GM18499 (cell line): Measurements from ENCODE around the gene LST1.
A peak's percentile ranks its signal among the peaks of the same experiment; 100 is the strongest.
"Not testable (repeated sequence)": the region's sequence is repeated elsewhere in the genome, so short reads cannot be mapped to it uniquely, and the experiment has no call there.

Experiments used
- ATAC-seq: cut with Tn5 transposase; IDR thresholded peaks from one replicate; pipeline ENCODE4 v1.9.1; 2021; ENCODE audit warnings: moderate number of reproducible peaks; ENCODE audit not compliant: insufficient read depth, unreplicated experiment

The LST1 gene

DNA sequence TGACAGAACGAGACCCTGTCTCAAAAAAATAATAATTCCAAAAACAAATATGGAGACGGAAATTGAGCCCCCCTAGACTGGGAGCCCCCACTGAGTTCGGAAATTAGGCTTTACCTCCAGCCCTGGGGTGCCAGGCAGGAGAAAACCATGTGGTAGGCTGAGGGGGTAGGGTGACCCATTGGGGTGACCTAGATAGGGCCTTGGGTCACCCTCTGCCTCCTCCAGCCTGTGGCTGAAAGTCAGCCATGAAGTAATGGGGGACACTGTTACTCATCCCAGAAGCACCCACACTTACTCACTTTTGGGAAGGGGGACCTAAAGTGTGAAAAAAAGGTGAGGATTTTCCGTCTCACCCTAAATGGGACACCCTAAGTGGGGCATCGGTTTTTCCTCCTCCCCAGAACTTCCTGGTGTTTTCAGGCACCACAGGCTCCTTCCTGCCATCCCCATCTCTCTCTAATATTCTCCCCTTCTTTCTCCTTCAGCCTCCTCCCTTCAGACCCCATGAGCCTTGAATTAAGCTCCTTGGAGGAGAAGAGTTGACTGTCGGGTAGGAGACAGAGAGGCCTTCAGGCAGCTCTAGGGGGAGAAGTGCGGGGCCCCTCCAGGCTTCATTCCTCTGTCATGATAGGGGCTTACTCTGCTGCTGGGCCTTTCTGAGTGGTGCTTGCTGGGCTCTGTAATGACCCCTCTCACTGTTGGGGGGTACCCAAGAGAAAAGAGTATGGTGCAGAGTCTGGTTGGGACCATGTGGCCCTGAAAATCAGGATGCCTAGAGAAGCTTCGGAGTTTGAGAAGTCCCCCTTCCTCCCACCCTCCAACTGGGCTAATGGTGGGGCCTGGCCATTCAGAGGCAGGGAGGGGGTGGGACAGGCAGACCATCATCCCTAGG is 6.3 kb upstream of the LST1 start:
- no peak for ATAC-seq

GRCh38 chr6:31580438-31580740 is 5.7 kb upstream of the LST1 start:
- no peak for ATAC-seq

DNA sequence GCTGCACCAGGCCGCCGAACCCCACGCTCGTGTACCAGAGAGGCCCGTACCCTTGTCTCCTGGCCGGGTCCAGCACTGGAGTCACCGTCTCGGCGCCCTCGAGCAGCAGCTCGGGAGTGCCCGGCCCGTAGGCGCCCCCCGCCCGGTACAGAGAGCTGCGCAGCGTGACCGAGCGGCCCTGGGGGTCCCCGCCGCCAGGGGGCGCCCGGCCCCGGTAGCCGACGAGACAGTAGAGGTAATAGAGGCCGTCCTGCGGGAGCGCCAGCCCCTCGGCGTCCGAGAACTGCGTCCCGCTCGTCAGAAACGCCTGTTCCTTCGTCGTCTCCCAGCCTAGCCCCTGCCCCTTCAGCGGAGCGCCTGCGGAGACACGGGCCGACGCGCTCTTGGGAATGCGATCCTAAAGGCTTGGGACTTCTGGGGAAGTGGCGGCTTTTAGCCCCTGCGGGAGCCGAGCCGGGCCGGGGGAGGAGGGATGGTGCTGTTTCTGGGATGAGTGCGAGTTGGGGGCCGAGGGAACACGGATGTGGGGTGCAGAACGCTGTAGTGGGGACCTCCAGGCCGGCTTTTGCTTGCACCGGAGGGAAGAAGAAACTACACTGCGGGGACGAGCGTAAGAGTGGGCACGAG is 5.2 kb upstream of the LST1 start:
- ATAC-seq, result peak; percentile 39

GRCh38 chr6:31581434-31582229 is 4.4 kb upstream of the LST1 start:
- ATAC-seq, result no peak

DNA sequence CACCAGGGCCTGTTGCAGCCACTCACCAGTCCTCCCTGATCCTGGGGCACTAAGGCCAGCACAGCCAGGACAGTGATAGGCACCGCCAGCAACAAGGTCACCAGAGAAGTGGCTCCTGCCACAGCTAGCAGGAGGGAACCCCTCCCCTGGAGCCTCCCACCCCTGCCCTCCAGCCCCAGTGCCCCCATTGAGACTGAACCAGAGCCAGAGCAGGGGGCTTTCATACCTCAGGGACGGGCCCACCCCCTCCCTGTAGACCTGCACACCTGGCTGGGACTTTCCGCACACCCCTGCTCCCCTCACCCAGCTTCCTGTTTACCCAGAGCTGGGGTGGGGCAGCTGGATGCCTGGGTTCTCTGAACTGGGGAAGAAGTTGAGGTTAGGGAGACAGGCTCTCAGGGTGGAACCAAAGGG is 3.8 kb upstream of the LST1 start, which contains the start of gene LTB:
Gene LTB (minus strand): TSS at position 195 of the 414 bp plus-strand sequence. CDS start 7 bp downstream, at position 188.
- no peak for ATAC-seq

- ATAC-seq, result no peak
These were observed 586 bp upstream of the LST1 start for GRCh38 chr6:31585491-31585890.

DNA sequence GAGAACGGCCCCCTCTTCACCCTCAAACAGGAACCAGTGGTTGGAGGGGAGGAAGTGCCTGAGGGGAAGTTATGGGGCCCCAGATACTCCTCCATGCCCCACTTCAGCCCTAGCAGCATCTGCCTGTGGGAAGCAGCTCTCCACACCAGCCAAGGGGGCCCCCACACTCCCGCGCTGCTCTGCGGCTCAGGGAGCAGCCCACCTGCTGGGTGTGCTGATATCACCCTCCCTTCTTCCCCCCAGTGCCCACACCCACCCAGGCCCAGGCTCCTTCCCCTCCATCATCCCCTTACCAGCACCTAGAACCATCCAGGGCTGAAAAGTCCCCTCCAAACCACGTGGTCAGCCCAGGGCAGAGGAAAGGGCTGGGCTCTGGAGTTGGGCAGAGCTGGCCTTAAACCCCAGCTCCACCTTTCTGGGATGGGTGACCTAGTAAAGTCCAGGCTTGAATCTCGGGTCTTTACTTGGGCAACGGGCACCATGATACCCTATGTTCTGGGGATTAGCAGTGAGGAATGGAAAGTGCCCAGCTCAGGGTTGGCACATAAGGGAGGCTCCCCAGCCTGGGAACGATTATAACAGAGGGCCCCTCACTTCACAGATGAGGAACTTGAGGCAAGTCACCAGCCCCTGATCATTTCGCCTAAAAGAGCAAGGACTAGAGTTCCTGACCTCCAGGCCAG is 663 bp downstream of the LST1 start:
- no peak for ATAC-seq

- no peak for ATAC-seq
These were observed 2.0 kb downstream of the LST1 start for GRCh38 chr6:31587791-31588777.

- ATAC-seq, result no peak
These were observed 3.0 kb downstream of the LST1 start for GRCh38 chr6:31588871-31589650.

DNA sequence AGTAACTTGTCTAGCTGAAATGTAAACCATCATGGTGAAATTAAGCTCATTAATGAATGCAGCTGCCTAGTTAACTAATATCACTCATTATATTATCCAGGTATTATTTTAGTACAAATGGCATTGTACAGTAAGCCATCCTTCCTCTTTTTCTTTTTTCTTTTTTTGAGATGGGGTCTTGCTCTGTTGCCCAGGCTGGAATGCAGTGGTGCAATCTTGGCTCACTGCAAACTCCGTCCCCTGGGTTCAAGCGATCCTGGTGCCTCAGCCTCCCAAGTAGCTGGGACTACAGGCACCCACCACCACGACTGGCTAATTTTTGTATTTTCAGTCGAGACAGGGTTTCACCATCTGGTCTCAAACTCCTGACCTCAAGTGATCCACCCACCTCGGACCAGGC is 4.6 kb downstream of the LST1 start:
- ATAC-seq, result not testable (repeated sequence)

DNA sequence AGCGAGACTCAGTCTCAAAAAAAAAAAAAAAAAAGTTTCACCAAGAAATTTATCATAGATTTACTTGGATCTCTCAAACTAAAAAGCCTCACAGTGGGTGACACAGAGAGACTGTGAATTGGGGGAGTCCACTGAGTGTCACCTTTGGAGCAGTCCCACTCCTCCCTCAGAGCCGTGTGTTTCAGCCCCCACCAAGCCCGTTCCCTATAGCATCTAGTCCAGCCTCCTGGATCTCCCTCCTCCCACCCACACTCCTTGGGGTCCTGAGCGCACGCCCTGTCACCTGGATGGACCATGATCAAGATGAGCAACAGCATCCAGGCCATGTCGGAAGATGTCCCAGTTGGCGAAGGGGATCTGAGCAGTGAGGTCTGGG is 6.3 kb downstream of the LST1 start:
- no peak for ATAC-seq

GRCh38 chr6:31597006-31597405 is 10.9 kb downstream of the LST1 start:
- ATAC-seq, result no peak

DNA sequence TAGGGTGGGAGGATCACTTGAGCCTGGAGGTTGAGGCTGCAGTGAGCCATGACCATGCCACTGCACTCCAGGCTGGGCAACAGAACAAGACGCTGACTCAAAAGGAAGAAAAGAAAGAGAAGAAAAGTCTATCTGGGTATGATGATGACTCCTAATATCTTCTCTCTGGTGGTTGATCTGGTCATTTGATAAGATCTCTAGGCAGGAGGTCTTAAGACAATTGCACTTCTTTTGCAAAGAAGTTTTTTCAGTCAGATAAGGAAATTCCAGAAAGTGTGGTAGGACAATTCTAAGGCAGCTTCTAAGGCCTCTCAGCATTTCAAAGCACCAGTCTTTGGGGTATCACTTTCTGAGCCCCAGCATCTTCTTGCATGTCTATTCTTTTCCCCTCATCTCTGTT is 21.2 kb downstream of the LST1 start:
- no peak for ATAC-seq

GRCh38 chr6:31609519-31610406 is 23.7 kb downstream of the LST1 start:
- ATAC-seq, result no peak

- ATAC-seq, result no peak
These were observed 24.9 kb downstream of the LST1 start for GRCh38 chr6:31610968-31611367.

GRCh38 chr6:31614075-31614619 is 28.1 kb downstream of the LST1 start:
- no peak for ATAC-seq
